ENCODE measurements around the gene SCP2. TPM values are rescaled to one million over a fixed set of nuclear protein-coding genes. Genes with fewer than 3 reads are reported as not detected.
"Not testable (repeated sequence)": the region's sequence is repeated elsewhere in the genome, so short reads cannot be mapped to it uniquely, and the experiment has no call there.

The SCP2 gene
- total and polyA plus RNA-seq, 9 donors, result 58.4 to 161 (median 105) TPM

GRCh38 chr1:52978045-52978444 is 51.0 kb downstream of the SCP2 start:
- no peaks in the 10 kb centered on the region for H3K27me3 ChIP-seq
- H3K36me3 ChIP-seq, result no peaks in the 10 kb centered on the region
- no peaks in the 10 kb centered on the region for H3K9me3 ChIP-seq
- no peak overlapping the region for H3K4me3 ChIP-seq
- no peaks in the 10 kb centered on the region for H3K4me1 ChIP-seq (ENCODE audit: insufficient read depth)
- WGBS, 3 donors, result 60 to 70% (median 64%) methylated on average over 2 of the region's 2 CpGs
- intact Hi-C loops (cut with DNase I), result loop anchor here in 1 of 4 donors (10.0 kb wide), 1 partner anchor 207 kb away; no protein-coding TSS in a partner anchor
- TF ChIP-seq EP300 (IDR thresholded peaks at IDR 0.05), result no peak
- TF ChIP-seq POLR2A (IDR thresholded peaks at IDR 0.05), result no peak
- no peak for TF ChIP-seq CTCF (IDR thresholded peaks at IDR 0.05)
- DNase-seq, result no peak
- no peak overlapping the region for H3K27ac ChIP-seq

- H3K4me3 ChIP-seq; intact Hi-C loops (cut with DNase I); H3K36me3 ChIP-seq; H3K27ac ChIP-seq; H3K4me1 ChIP-seq (ENCODE audit: insufficient read depth); DNase-seq; H3K9me3 ChIP-seq; H3K27me3 ChIP-seq: not testable (repeated sequence)
Observed at GRCh38 chr1:52992733-52993132, 65.7 kb downstream of the SCP2 start.

GRCh38 chr1:52994656-52995055 is 67.6 kb downstream of the SCP2 start:
- intact Hi-C loops (cut with DNase I), result no loop called here
- 85 to 93% (median 86%) methylated on average over 6 of the region's 6 CpGs for WGBS, 3 donors
- no peak for DNase-seq

GRCh38 chr1:52996653-52997052 is 69.6 kb downstream of the SCP2 start:
- Histone ChIP-seq H3K4me1 (ENCODE audit: insufficient read depth) (no peaks in the 10 kb centered on the region), H3K9me3 (no peaks in the 10 kb centered on the region), H3K4me3 (no peak overlapping the region), H3K27ac (no peak overlapping the region), H3K36me3 (no peaks in the 10 kb centered on the region), H3K27me3 (no peaks in the 10 kb centered on the region)
- no peak for TF ChIP-seq EP300 (IDR thresholded peaks at IDR 0.05)
- no peak for TF ChIP-seq CTCF (IDR thresholded peaks at IDR 0.05)
- TF ChIP-seq POLR2A (IDR thresholded peaks at IDR 0.05), result no peak
- DNase-seq, result no peak
- intact Hi-C loops (cut with DNase I), result no loop called here

More at GRCh38 chr1:52994656-52995055, 67.6 kb downstream of the SCP2 start:
- no peak for TF ChIP-seq POLR2A (IDR thresholded peaks at IDR 0.05)
- no peak for TF ChIP-seq EP300 (IDR thresholded peaks at IDR 0.05)
- no peak for TF ChIP-seq CTCF (IDR thresholded peaks at IDR 0.05)
- Histone ChIP-seq H3K9me3 (no peaks in the 10 kb centered on the region), H3K27me3 (no peaks in the 10 kb centered on the region), H3K4me3 (no peak overlapping the region), H3K4me1 (ENCODE audit: insufficient read depth) (no peaks in the 10 kb centered on the region), H3K27ac (no peak overlapping the region), H3K36me3 (no peaks in the 10 kb centered on the region)

- Histone ChIP-seq H3K36me3 (no peaks in the 10 kb centered on the region), H3K27me3 (no peaks in the 10 kb centered on the region), H3K27ac (no peak overlapping the region), H3K4me1 (ENCODE audit: insufficient read depth) (no peaks in the 10 kb centered on the region), H3K4me3 (no peak overlapping the region), H3K9me3 (no peaks in the 10 kb centered on the region)
- DNase-seq, result no peak
- no peak for TF ChIP-seq POLR2A (IDR thresholded peaks at IDR 0.05)
- TF ChIP-seq EP300 (IDR thresholded peaks at IDR 0.05), result no peak
- TF ChIP-seq CTCF (IDR thresholded peaks at IDR 0.05), result no peak
- intact Hi-C loops (cut with DNase I), result loop anchor here in 1 of 4 donors (10.0 kb wide), 1 partner anchor 886 kb away; no protein-coding TSS in a partner anchor
Observed at GRCh38 chr1:53001128-53001527, 74.1 kb downstream of the SCP2 start.

- not testable (repeated sequence) for H3K9me3 ChIP-seq; H3K4me1 ChIP-seq (ENCODE audit: insufficient read depth); H3K36me3 ChIP-seq; H3K27me3 ChIP-seq; H3K27ac ChIP-seq; H3K4me3 ChIP-seq; DNase-seq
- intact Hi-C loops (cut with DNase I), result loop anchor here in 1 of 4 donors (10.0 kb wide), 1 partner anchor 892 kb away; no protein-coding TSS in a partner anchor
- 86 to 94% (median 89%) methylated on average over 1 to 2 of the region's 2 CpGs for WGBS, 3 donors
Observed at GRCh38 chr1:53006612-53007011, 79.5 kb downstream of the SCP2 start.

- H3K4me3 ChIP-seq; DNase-seq; H3K4me1 ChIP-seq (ENCODE audit: insufficient read depth); H3K9me3 ChIP-seq; H3K27ac ChIP-seq; H3K36me3 ChIP-seq; H3K27me3 ChIP-seq: not testable (repeated sequence)
- 89 to 94% (median 90%) methylated on average over 4 of the region's 4 CpGs for WGBS, 3 donors
- intact Hi-C loops (cut with DNase I), result loop anchor here in 1 of 4 donors (10.0 kb wide), 1 partner anchor 55 kb away; the partner anchor contains the start of gene PODN
Observed at GRCh38 chr1:53010247-53010646, 83.2 kb downstream of the SCP2 start.
